Body of pancreas (tissue), 4 donors: ENCODE results near the gene ARHGAP15. TPM values are rescaled to one million over a fixed set of nuclear protein-coding genes. Genes with fewer than 3 reads are reported as not detected.

Experiments used
- ATAC-seq: fragments of 150-250 bp; one replicate; pipeline ENCODE4 v1.9.1; 2016
- DNase-seq, 4 donors: peaks; one replicate each; pipeline ENCODE4 v3.0.0-alpha.2; 2019
- H3K27ac ChIP-seq, 4 donors: fragments of 200-600 bp; sonication (generic); 1 replicate in 3 of 4; 2 replicates in 1 of 4; pipeline versions ENCODE4 v1.5.1 to v1.6.1; 2016 to 2019; ENCODE audit warnings: mild to moderate bottlenecking in 1 of 4, mixed read lengths in 1 of 4, moderate library complexity in 1 of 4
- H3K27me3 ChIP-seq, 2 donors: fragments of 200-600 bp; sonication (generic); one replicate each; pipeline ENCODE4 v1.6.0; 2016; ENCODE audit warnings: mild to moderate bottlenecking in 1 of 2
- H3K36me3 ChIP-seq, 2 donors: fragments of 200-600 bp; sonication (generic); replicated peaks in 1 of 2; 2 replicates each; pipeline ENCODE4 v1.5.1; 2016; ENCODE audit warnings: low read depth in 2 of 2; ENCODE audit not compliant: insufficient read depth in 1 of 2
- H3K4me1 ChIP-seq: fragments of 200-600 bp; sonication (generic); one replicate; pipeline ENCODE4 v1.6.0; 2016
- H3K4me3 ChIP-seq, 2 donors: fragments of 200-600 bp; sonication (generic); 1 replicate in 1 of 2; 2 replicates in 1 of 2; pipeline ENCODE4 v1.5.1; 2016 to 2019
- H3K9me3 ChIP-seq, 3 donors: fragments of 200-600 bp; sonication (generic); 1 replicate in 2 of 3; 2 replicates in 1 of 3; pipeline ENCODE4 v1.5.1; 2016
- CTCF ChIP-seq, 7 experiments: fragments of 450-650 bp in 4 of 7; fragments of 200-600 bp in 3 of 7; sonication (generic) in 3 of 7; IDR thresholded peaks; one replicate each; pipeline ENCODE4 v1.5.1; 2016 to 2019; ENCODE audit warnings: antibody characterized with exemption in 7 of 7
- POLR2A ChIP-seq, 3 donors: fragments of 450-650 bp; IDR thresholded peaks; one replicate each; pipeline ENCODE4 v1.6.1; 2016; ENCODE audit warnings: antibody characterized with exemption in 3 of 3, mild to moderate bottlenecking in 2 of 3
- WGBS, 2 donors: methylation state at CpG; one replicate each; pipeline ENCODE4 v1.1.5; 2017; 5-methylcytosine and 5-hydroxymethylcytosine counted together
- intact Hi-C: fragments of 100-400 bp; cut with DNase I; formaldehyde crosslinking; loops from one replicate; pipeline ENCODE4 v1.15.1; 2023
- total RNA-seq, 2 donors: library from RNA; depleted of rRNA; stranded (reverse); fragments of >200 nt; gene quantifications; one replicate each; pipeline ENCODE4 v1.1.0, GENCODE V29; 2016

The ARHGAP15 gene
- total RNA-seq, 2 donors from 2014 or later = 1.3 TPM; not detected in 1

DNA sequence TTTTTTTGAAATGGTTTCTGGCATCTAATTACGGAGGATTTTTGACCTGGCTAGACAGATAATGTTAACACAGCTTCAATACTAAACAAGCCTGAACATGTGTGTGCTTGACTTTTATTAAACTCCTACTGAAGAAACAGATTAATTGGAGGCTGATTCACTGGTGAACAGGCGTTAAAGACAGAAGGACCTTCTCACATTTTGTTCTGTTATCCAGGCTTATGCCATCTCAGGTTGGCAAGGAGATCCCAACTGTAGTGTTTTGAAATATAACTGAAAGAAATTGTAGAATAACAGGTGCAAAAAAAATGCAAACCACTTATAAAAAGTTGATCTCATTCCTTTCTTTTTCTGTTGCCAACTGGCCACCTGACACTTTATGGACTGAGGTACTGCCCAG, 269.6 kb downstream of the ARHGAP15 start:
- Histone ChIP-seq H3K4me1 (no peaks in the 10 kb centered on the region), H3K4me3 (no peak overlapping the region), H3K9me3 (no peaks in the 10 kb centered on the region), H3K27me3 (no peaks in the 10 kb centered on the region), H3K36me3 (no peaks in the 10 kb centered on the region), H3K27ac (no peak overlapping the region)
- TF ChIP-seq POLR2A (IDR thresholded peaks at IDR 0.05) (no peak), CTCF (IDR thresholded peaks at IDR 0.05) (no peak)
- no peak for DNase-seq
- intact Hi-C loops = no loop called here
- no peak for ATAC-seq
- WGBS, 2 donors = 50 to 52% methylated on average over 2 of the region's 2 CpGs

GRCh38 chr2:143399631-143400069, 270.4 kb downstream of the ARHGAP15 start:
- Histone ChIP-seq H3K36me3 (no peaks in the 10 kb centered on the region), H3K27ac (no peak overlapping the region), H3K4me1 (no peaks in the 10 kb centered on the region), H3K27me3 (no peaks in the 10 kb centered on the region), H3K4me3 (no peak overlapping the region), H3K9me3 (no peaks in the 10 kb centered on the region)
- intact Hi-C loops = no loop called here
- no peak for TF ChIP-seq POLR2A (IDR thresholded peaks at IDR 0.05)
- TF ChIP-seq CTCF (IDR thresholded peaks at IDR 0.05) = no peak
- 64 to 86% methylated on average over 2 of the region's 2 CpGs for WGBS, 2 donors
- DNase-seq (no peak), ATAC-seq (no peak)

- Histone ChIP-seq H3K27ac (no peak overlapping the region), H3K4me1 (no peaks in the 10 kb centered on the region), H3K36me3 (no peaks in the 10 kb centered on the region), H3K9me3 (no peaks in the 10 kb centered on the region), H3K4me3 (no peak overlapping the region), H3K27me3 (no peaks in the 10 kb centered on the region)
- 56 to 69% methylated on average over 2 of the region's 2 CpGs for WGBS, 2 donors
- no peak for ATAC-seq
- intact Hi-C loops = no loop called here
- DNase-seq = no peak
- TF ChIP-seq CTCF (IDR thresholded peaks at IDR 0.05) = no peak
- no peak for TF ChIP-seq POLR2A (IDR thresholded peaks at IDR 0.05)
Measured at GRCh38 chr2:143401861-143402260, 272.6 kb downstream of the ARHGAP15 start.

- no peak overlapping the region for H3K27ac ChIP-seq
- H3K4me3 ChIP-seq = no peak overlapping the region
- H3K36me3 ChIP-seq = no peaks in the 10 kb centered on the region
- WGBS, 2 donors = 71% methylated on average over 2 of the region's 2 CpGs
- DNase-seq (no peak), ATAC-seq (no peak)
- intact Hi-C loops = no loop called here
- TF ChIP-seq CTCF (IDR thresholded peaks at IDR 0.05) = no peak
- no peak for TF ChIP-seq POLR2A (IDR thresholded peaks at IDR 0.05)
- no peaks in the 10 kb centered on the region for H3K4me1 ChIP-seq
- no peaks in the 10 kb centered on the region for H3K27me3 ChIP-seq
- H3K9me3 ChIP-seq = no peaks in the 10 kb centered on the region
Measured at GRCh38 chr2:143402451-143402850, 273.2 kb downstream of the ARHGAP15 start.

DNA sequence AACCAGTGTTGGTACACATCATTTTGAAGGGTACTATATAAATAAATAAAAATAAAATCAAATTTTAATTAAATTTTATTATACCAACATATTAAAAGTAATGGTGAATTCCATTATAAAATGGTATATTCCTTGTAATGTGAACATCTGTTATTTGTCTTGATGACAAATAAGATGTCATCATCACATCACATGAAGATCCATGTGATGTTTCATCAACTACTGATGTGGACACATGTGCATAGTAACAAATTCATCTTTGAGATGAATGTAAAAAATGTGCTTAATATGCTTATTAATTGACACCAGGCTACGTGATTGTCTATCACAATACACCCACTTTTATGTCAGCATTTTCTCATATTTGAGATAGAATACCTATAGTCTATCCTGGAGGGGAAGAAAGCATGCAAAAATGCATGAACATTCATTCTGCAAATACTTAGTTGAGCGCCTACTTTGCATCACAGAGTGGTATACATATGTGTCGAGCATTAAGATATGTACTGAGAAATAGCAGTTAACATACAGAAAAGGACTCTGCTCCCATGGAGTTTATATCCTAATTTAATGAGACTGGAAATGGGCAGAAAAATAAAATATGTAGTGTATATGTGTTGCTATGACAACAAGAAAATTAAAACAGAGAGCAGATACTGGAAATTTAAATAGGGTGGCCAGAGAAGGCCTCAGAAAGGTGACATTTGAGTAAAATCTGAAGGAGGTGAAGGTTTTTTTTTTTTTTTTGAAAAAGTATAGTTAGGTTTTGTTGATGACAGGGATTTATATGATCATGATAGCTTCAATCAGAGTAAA, 281.1 kb downstream of the ARHGAP15 start:
- Histone ChIP-seq H3K36me3 (no peaks in the 10 kb centered on the region), H3K4me3 (no peak overlapping the region), H3K27me3 (no peaks in the 10 kb centered on the region), H3K9me3 (no peaks in the 10 kb centered on the region), H3K4me1 (no peaks in the 10 kb centered on the region), H3K27ac (no peak overlapping the region)
- ATAC-seq (no peak), DNase-seq (no peak)
- TF ChIP-seq CTCF (IDR thresholded peaks at IDR 0.05) (no peak), POLR2A (IDR thresholded peaks at IDR 0.05) (no peak)
- 89 to 97% methylated on average over 3 of the region's 3 CpGs for WGBS, 2 donors
- intact Hi-C loops = no loop called here
